Kasumi-1 (cell line): Measurements from ENCODE around the gene ATP1A4.
"Not testable (repeated sequence)": the region's sequence is repeated elsewhere in the genome, so short reads cannot be mapped to it uniquely, and the experiment has no call there.

Source experiments
- DNase-seq, 2 experiments: peaks; one replicate each; lab custom pipeline; 2025; lab: John Stamatoyannopoulos, UW

ATP1A4 gene

GRCh38 chr1:160151303-160151702 is at the start of gene ATP1A4:
ATP1A4 (plus strand) TSS chr1:160151603; CDS start chr1:160152041, 438 bp downstream.
- DNase-seq: no peak

- no peak for DNase-seq
Observed at GRCh38 chr1:160101717-160102522, 49.5 kb upstream of the ATP1A4 start.

GRCh38 chr1:160103658-160104408 is 47.6 kb upstream of the ATP1A4 start:
- no peak for DNase-seq

GRCh38 chr1:160104486-160104885 is 46.9 kb upstream of the ATP1A4 start:
- peak in 1 of 2 experiments; percentile 24 for DNase-seq

GRCh38 chr1:160105155-160105554 is 46.2 kb upstream of the ATP1A4 start:
- no peak for DNase-seq

GRCh38 chr1:160107512-160107911 is 43.9 kb upstream of the ATP1A4 start:
- no peak for DNase-seq

- DNase-seq: peak; percentile 43 to 54
Observed at GRCh38 chr1:160108888-160109662, 42.3 kb upstream of the ATP1A4 start.

GRCh38 chr1:160109686-160110085 is 41.7 kb upstream of the ATP1A4 start:
- no peak for DNase-seq

GRCh38 chr1:160111462-160111861 is 39.9 kb upstream of the ATP1A4 start:
- DNase-seq: not testable (repeated sequence)

- DNase-seq: no peak
Observed at GRCh38 chr1:160112357-160112756, 39.0 kb upstream of the ATP1A4 start.

GRCh38 chr1:160113407-160113806 is 38.0 kb upstream of the ATP1A4 start:
- DNase-seq: no peak

- DNase-seq: no peak
Observed at GRCh38 chr1:160114085-160114484, 37.3 kb upstream of the ATP1A4 start.

GRCh38 chr1:160115545-160116282 is 35.7 kb upstream of the ATP1A4 start, which contains the start of gene ATP1A2:
ATP1A2 (plus strand) TSS chr1:160115759; CDS start chr1:160115862, 103 bp downstream.
- no peak for DNase-seq

- DNase-seq: no peak
Observed at GRCh38 chr1:160116283-160117147, 34.9 kb upstream of the ATP1A4 start.

GRCh38 chr1:160117300-160117699 is 34.1 kb upstream of the ATP1A4 start:
- DNase-seq: no peak

GRCh38 chr1:160117709-160118183 is 33.7 kb upstream of the ATP1A4 start:
- DNase-seq: no peak

- no peak for DNase-seq
Observed at GRCh38 chr1:160118928-160119327, 32.5 kb upstream of the ATP1A4 start.

- no peak for DNase-seq
Observed at GRCh38 chr1:160120797-160121196, 30.6 kb upstream of the ATP1A4 start.

- DNase-seq: no peak
Observed at GRCh38 chr1:160121388-160121787, 30.0 kb upstream of the ATP1A4 start.

GRCh38 chr1:160122978-160123495 is 28.4 kb upstream of the ATP1A4 start:
- DNase-seq: no peak
